Measurements from ENCODE around the gene KRT36.

Gene KRT36

GRCh38 chr17:41521574-41522261 lies 32.0 kb upstream of the KRT36 start:
- DNase-seq, result peak; percentile 12

GRCh38 chr17:41520821-41521521 lies 31.3 kb upstream of the KRT36 start:
- peak; percentile 72 for DNase-seq

GRCh38 chr17:41519501-41520224 lies 30.0 kb upstream of the KRT36 start:
- DNase-seq, result peak; percentile 34

DNA sequence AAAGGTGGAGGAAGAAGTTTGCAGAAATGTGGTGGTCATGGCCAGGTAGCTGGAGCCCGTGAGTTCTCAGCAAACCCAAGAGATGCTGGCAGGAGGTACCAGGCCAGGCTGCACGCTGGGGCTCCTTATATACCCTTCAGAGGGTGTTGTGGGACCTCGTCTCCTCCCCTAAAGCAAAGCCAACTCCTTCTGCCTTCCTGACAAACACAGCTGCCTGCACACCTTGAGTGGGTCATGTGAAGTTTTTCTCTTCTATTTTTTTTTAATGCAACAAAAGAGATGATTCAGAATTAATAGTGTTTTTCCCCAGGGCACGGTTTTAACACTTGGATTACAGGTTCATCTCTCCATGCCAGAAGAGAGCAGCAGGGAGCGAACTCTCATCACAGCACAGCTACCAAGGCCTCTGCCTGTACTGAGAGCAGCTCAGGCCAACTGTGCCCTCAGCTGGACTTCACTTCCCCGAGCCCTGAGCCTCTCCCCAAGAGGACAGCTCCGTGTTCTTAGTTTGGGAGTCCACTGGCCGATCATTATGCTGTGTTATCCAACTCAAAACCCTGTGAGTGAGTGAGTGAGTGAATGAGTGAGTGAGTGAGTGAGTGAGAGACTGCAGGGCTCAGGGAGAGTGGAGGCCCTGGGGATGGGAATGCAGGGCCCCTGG lies 29.2 kb upstream of the KRT36 start, which contains the start of gene KRT15:
Gene KRT15 (minus strand): TSS at position 102 of the 661 bp plus-strand sequence. CDS start 63 bp downstream, at position 39.
- no peak for DNase-seq

DNA sequence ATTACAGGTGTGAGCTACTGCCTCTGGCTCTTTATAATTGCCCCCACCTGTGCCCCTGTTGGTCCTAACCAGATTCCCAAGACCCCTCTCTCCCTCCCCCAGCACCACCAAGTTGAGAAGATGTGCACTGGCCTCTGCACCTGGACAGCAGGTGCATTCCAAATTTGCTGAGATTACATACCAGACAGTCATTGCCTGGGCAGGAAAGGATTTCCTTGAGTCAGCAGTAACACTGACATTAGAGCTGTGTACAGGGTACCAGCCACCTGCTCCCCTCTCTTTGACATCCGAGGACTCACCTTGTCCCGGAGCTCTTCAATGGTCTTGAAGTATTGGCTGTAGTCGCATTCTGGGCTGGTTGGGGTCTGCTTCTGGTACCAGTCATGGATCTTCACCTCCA lies 28.3 kb upstream of the KRT36 start:
- no peak for DNase-seq

DNA sequence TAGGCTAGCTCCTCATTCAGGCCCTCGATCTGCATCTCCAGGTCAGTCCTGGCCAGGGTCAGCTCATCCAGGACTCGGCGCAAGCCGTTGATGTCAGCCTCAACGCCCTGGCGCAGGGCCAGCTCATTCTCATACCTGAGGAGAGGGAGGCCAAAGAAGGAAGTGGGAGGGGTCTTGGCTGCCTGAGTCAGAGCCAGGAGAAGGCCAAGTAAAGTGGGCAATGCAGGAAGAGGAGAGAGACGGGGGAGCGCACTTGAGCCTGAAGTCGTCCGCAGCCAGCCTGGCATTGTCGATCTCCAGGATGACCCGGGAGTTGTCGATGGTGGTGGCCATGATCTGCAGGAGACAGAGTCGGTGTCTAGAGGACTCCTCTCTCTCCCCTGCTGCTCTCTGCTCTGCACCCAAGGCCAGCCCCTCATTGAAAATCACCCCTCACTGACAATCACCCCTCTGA lies 27.1 kb upstream of the KRT36 start:
- DNase-seq, result no peak

GRCh38 chr17:41516147-41516829 lies 26.6 kb upstream of the KRT36 start:
- DNase-seq, result no peak

- no peak for DNase-seq
These were observed 23.4 kb upstream of the KRT36 start for GRCh38 chr17:41513168-41513547.

DNA sequence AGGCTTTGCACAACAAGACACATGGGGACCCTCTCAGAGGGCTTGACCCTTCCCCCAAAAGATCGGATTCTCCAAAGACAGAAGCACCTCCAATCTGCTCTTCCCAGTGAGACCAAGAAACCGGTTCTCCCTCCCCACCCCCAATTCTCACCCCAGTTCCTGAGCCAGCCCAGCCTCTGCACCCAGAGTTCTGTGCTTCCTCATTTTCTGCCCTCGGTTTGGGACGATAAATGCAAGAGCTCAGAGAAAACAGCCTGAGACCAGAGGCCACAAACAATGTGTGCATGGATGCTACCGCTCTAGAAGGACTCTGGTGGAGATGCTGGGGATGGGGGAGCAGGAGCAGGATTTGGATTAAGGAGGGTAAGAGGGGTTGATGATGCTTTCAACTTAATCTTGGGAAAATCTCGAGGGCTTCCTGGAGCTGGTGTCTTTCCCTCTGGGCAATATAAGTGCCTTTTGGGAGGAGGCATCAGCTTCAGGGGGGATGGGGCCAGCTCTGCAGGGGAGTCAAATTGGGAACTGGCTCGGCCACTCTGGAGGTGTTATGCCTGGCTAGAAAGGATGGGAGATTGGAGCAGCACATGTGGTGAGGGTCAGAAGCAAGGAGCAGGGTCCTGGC lies 22.9 kb upstream of the KRT36 start:
- DNase-seq, result no peak

DNA sequence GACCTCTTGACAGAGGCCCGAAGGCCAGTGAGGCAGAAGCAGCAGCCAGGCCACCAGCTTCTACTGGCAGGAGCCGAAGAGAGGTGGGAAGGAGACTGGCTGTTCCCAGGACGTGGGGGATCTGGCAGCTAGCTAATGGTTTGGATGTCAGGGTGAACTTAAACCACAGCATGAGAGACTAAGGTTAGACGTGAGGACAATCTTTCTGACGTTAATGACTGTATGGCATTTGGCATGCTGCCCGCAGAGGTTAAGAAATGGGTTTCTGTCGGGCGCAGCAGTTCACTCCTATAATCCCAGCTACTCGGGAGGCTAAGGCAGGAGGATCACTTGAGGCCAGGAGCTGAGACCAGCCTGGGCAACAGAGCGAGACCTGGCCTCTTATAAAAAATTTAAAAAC lies 22.0 kb upstream of the KRT36 start:
- peak; percentile 13 for DNase-seq

GRCh38 chr17:41511116-41511515 lies 21.4 kb upstream of the KRT36 start:
- DNase-seq, result peak; percentile 92

DNA sequence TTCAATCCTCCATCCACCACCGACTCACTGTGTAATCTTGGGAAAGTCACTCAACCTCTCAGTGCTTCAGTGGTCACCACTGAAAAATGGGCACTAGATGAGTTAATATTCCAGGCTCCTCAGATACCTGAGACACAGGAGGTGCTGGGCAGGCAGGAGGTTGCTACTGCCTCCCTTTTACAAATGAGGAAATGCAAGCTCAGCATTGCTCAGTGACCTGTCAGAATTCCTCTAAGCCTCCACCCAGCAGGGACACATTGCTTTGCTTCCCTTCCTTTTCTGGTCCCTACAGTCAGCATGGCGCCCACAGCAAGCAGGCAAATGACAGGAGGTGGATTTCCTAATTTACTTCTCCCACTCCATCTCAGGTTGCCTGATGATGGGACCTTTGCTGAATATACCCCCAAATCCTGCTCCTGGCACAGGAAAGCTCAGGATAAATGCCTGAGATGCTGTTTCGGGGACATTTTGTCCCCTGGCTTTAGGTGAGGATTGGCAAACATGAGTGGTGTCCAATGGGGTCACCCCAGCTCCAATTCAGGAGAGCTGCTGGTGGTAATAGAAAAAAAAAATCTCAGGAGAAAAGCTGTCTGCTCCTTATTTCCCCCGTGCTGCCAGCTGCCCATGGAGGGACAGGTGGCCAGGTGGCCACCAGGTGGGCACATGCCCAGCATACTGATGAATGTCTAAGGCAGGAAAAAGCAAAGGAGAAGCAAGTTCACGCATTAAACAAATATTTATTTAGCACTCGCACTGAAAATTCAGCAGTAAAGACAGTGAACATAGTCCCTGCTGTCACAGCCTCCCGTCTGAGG lies 20.7 kb upstream of the KRT36 start:
- DNase-seq, result no peak

GRCh38 chr17:41507315-41507880 lies 17.7 kb upstream of the KRT36 start:
- peak; percentile 4 for DNase-seq

- DNase-seq, result peak; percentile 13
These were observed 16.4 kb upstream of the KRT36 start for GRCh38 chr17:41505809-41506767.

DNA sequence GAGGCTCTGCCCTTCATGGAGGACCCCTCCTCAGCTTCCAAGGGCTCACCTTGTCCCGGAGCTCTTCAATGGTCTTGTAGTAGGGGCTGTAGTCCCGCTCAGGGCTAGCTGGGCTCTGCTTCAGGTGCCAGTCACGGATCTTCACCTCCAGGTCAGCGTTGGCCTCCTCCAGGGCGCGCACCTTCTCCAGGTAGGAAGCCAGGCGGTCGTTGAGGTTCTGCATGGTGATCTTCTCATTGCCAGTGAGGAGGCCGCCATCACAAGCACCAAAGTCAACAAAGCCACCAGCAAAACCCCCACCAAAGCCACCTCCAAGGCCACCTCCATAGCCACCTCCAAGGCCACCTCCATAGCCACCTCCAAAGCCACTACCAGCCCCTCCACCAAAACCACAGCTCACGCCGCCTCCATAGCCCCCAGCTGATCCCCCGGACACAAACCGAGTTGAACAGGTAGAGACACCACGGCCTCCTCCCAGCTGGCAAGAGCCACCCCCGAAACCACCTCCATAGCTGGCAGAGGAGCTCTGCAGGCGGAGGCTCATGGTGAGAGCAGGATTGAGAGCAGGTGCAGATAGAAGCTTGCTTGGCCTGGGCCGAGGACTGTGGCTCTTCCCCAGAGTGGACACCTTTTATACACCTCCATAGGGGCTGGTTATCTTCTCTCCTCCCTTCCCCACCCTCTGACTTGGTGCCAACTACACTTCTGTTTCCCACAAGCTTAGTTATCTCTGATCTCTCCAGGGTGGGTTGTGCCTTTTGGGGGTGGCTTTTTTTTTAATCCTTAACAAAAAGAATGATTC lies 15.5 kb upstream of the KRT36 start, which contains the start of gene KRT13:
Gene KRT13 (minus strand): TSS at position 606 of the 802 bp plus-strand sequence. CDS start 62 bp downstream, at position 544.
- DNase-seq, result peak; percentile 86

GRCh38 chr17:41504246-41504977 lies 14.7 kb upstream of the KRT36 start:
- peak; percentile 30 for DNase-seq

DNA sequence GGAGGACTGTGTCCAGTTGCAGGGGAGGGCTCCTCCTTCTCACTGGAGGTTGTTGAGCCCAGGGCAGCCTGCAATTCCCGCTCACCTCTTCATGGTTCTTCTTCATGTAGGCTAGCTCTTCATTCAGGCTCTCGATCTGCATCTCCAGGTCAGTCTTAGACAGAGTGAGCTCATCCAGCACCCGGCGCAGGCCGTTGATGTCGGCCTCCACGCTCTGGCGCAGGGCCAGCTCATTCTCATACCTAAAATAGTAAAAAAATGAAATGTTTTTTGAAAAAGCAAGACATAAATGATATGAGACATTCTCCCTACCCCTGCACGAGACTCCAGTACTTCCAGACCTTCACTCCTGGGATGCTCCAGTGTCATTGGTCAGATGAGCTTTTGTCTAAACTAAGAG lies 13.5 kb upstream of the KRT36 start:
- no peak for DNase-seq
